ENCODE measurements around the gene CST3.

Gene CST3

GRCh38 chr20:23658336-23658735 lies 20.6 kb upstream of the CST3 start:
- no peak overlapping the region for H3K4me3 ChIP-seq (ENCODE audit: low read length)
- DNase-seq: no peak
- no peaks in the 10 kb centered on the region for H3F3A ChIP-seq (ENCODE audit: insufficient read depth, low read length)
- no peak overlapping the region for H3K27ac ChIP-seq (ENCODE audit: low read length)
- no peak overlapping the region for H3K4me2 ChIP-seq (ENCODE audit: low read depth, low read length)
- H2AFZ ChIP-seq (ENCODE audit: low read length): no peak overlapping the region
- TF ChIP-seq EZH2phosphoT487 (IDR thresholded peaks at IDR 0.05; ENCODE audit: low read length) (no peak), CTCF (IDR thresholded peaks at IDR 0.05; ENCODE audit: low read length) (no peak), EZH2 (optimal IDR thresholded peaks at IDR 0.05; ENCODE audit: low read depth, low read length) (no peak)
- no peaks in the 10 kb centered on the region for H4K20me1 ChIP-seq (ENCODE audit: insufficient read depth, low read length)
- H3K9me3 ChIP-seq (replicated peaks; ENCODE audit: insufficient read depth, low read length): no peaks in the 10 kb centered on the region
- H3K9ac ChIP-seq (ENCODE audit: low read length): no peak overlapping the region
- no peaks in the 10 kb centered on the region for H3K27me3 ChIP-seq (replicated peaks; ENCODE audit: insufficient read depth, low read length)
- no peaks in the 10 kb centered on the region for H3K36me3 ChIP-seq (replicated peaks; ENCODE audit: insufficient read depth, low read length)
- H3K4me1 ChIP-seq (ENCODE audit: low read length): no peaks in the 10 kb centered on the region
- no peaks in the 10 kb centered on the region for H3K79me2 ChIP-seq (ENCODE audit: low read length)
- no peaks in the 10 kb centered on the region for H3K9me2 ChIP-seq (replicated peaks; ENCODE audit: insufficient read depth, low read length)

- no peaks in the 10 kb centered on the region for H3K36me3 ChIP-seq (replicated peaks; ENCODE audit: insufficient read depth, low read length)
- H3K79me2 ChIP-seq (ENCODE audit: low read length): no peaks in the 10 kb centered on the region
- TF ChIP-seq EZH2 (optimal IDR thresholded peaks at IDR 0.05; ENCODE audit: low read depth, low read length) (no peak), EZH2phosphoT487 (IDR thresholded peaks at IDR 0.05; ENCODE audit: low read length) (no peak), CTCF (IDR thresholded peaks at IDR 0.05; ENCODE audit: low read length) (no peak)
- H2AFZ ChIP-seq (ENCODE audit: low read length): no peak overlapping the region
- no peaks in the 10 kb centered on the region for H3K27me3 ChIP-seq (replicated peaks; ENCODE audit: insufficient read depth, low read length)
- H3K4me1 ChIP-seq (ENCODE audit: low read length): no peaks in the 10 kb centered on the region
- H3K9me3 ChIP-seq (replicated peaks; ENCODE audit: insufficient read depth, low read length): no peaks in the 10 kb centered on the region
- H4K20me1 ChIP-seq (ENCODE audit: insufficient read depth, low read length): no peaks in the 10 kb centered on the region
- no peak for DNase-seq
- no peaks in the 10 kb centered on the region for H3F3A ChIP-seq (ENCODE audit: insufficient read depth, low read length)
- no peak overlapping the region for H3K4me3 ChIP-seq (ENCODE audit: low read length)
- no peak overlapping the region for H3K4me2 ChIP-seq (ENCODE audit: low read depth, low read length)
- H3K9me2 ChIP-seq (replicated peaks; ENCODE audit: insufficient read depth, low read length): no peaks in the 10 kb centered on the region
- H3K27ac ChIP-seq (ENCODE audit: low read length): no peak overlapping the region
- H3K9ac ChIP-seq (ENCODE audit: low read length): no peak overlapping the region
These were observed 19.4 kb upstream of the CST3 start for GRCh38 chr20:23657202-23657601.

- H2AFZ ChIP-seq (ENCODE audit: low read length): no peak overlapping the region
- TF ChIP-seq EZH2phosphoT487 (IDR thresholded peaks at IDR 0.05; ENCODE audit: low read length) (no peak), CTCF (IDR thresholded peaks at IDR 0.05; ENCODE audit: low read length) (no peak), EZH2 (optimal IDR thresholded peaks at IDR 0.05; ENCODE audit: low read depth, low read length) (no peak)
These were observed 18.6 kb upstream of the CST3 start for GRCh38 chr20:23656372-23656771.

More at GRCh38 chr20:23656372-23656771, 18.6 kb upstream of the CST3 start:
- Histone ChIP-seq H3K27ac (ENCODE audit: low read length) (no peak overlapping the region), H3K4me2 (ENCODE audit: low read depth, low read length) (no peak overlapping the region), H3K36me3 (replicated peaks; ENCODE audit: insufficient read depth, low read length) (no peaks in the 10 kb centered on the region), H3K79me2 (ENCODE audit: low read length) (no peaks in the 10 kb centered on the region), H3K4me3 (ENCODE audit: low read length) (no peak overlapping the region), H3F3A (ENCODE audit: insufficient read depth, low read length) (no peaks in the 10 kb centered on the region), H3K9me3 (replicated peaks; ENCODE audit: insufficient read depth, low read length) (no peaks in the 10 kb centered on the region), H3K4me1 (ENCODE audit: low read length) (no peaks in the 10 kb centered on the region), H3K27me3 (replicated peaks; ENCODE audit: insufficient read depth, low read length) (no peaks in the 10 kb centered on the region), H3K9me2 (replicated peaks; ENCODE audit: insufficient read depth, low read length) (no peaks in the 10 kb centered on the region), H3K9ac (ENCODE audit: low read length) (no peak overlapping the region), H4K20me1 (ENCODE audit: insufficient read depth, low read length) (no peaks in the 10 kb centered on the region)
- no peak for DNase-seq

All from MM.1S (cell line).